GM18873 (cell line): ENCODE measurements around the gene PBX4.

Experiments
- ATAC-seq: cut with Tn5 transposase; IDR thresholded peaks from one replicate; pipeline ENCODE4 v1.9.1; 2021; ENCODE audit warnings: mild to moderate bottlenecking, moderate library complexity, moderate number of reproducible peaks; ENCODE audit not compliant: unreplicated experiment, low FRiP score

PBX4 gene

GRCh38 chr19:19595171-19595701, 23.3 kb downstream of the PBX4 start:
- ATAC-seq = no peak

GRCh38 chr19:19594381-19594780, 24.1 kb downstream of the PBX4 start:
- no peak for ATAC-seq

DNA sequence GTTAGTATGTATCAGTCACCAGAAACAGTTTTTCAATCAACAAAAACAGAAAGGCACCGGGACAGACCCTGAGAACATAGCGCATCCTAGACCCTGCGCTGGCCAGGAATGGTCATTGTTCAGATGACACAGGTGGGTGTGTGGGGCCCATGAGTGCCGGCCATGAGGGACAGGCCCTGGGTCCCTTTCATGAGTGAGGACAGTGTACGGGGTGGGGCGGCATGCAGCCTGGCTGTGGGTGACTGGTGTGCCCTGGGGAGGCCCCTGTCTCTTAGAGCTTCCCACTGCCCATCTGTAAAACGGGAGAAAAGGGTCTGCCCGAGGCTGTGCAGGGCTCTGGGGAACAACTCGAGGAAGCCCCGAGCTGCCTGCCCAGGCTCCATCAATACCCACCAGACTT, 25.8 kb downstream of the PBX4 start:
- no peak for ATAC-seq

- peak; percentile 59 for ATAC-seq
Observed at GRCh38 chr19:19591133-19591825, 27.2 kb downstream of the PBX4 start.

DNA sequence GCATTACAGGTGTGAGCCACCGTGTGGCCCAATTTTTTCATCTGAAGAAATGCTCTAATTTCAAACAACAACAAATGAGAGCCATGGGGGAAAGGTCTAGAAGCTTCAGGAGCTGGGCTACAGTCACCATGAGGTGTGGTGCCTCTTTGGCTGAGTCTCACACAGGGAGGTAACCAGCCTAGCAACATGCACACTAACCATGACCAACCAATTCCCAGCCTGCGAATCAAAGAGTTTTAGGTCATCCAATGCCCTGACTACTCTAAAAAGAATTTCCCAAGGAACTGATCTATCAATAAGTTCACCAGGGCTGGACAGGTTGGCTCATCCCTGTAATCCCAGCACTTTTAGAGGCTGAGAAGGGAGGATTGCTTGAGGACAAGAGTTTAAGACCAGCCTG, 29.9 kb downstream of the PBX4 start:
- no peak for ATAC-seq

DNA sequence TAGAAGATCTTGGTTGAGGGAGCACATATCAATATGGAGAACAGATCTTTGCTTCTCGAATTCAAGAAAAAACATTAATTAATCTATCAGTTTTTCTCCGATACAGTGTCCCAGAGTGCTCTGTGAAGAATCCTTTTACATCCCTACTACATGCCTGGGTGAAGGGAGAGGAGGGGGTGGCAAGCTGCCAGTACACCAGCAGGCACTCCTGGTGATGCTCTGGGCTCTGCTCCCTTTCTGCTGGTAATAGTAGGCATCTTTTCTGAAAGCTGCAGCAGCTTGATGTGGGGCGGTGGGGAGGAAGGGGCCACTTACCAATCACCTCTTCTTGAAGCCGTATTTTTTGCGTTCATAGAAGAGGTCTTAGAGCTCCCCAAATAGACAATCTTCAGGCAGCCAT, 30.7 kb downstream of the PBX4 start:
- no peak for ATAC-seq

DNA sequence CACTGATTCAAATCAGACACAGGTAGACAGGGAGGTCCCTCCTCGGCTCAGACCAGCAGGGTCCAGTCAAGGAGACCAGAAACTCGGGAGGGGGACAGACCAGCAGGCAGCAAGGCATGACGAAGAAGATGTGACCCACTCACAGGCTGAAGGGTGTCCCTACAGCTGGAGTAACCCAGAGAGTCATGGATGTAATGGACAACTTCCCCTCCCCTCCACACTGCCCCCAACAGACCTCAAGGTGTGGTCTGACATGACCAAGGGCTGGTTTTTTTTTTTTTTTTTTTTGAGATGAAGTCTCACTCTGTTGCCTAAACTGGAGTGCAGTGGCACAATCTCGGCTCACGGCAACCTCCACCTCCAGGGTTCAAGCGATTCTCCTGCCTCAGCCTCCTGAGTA, 34.1 kb downstream of the PBX4 start:
- ATAC-seq = no peak

DNA sequence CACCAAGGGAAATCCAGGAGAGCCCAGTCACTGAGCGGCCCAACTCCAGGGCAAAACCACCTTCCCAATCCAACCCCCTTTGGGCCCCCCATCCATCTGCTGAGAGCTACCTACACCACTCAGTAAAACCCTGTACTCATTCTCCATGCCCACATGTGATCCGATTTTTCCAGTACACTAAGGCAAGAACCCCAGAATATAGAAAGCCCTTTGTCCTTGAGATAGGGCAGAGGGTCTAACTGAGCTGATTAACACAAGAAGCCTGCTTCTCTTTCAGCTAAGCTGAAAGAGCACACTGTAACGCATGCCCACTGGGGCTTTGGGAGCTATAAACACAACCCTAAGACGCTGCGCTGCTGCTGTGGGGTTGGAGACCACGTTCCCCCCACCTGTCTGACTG, 36.0 kb downstream of the PBX4 start:
- ATAC-seq = no peak

GRCh38 chr19:19581391-19581790, 37.1 kb downstream of the PBX4 start:
- ATAC-seq = no peak

DNA sequence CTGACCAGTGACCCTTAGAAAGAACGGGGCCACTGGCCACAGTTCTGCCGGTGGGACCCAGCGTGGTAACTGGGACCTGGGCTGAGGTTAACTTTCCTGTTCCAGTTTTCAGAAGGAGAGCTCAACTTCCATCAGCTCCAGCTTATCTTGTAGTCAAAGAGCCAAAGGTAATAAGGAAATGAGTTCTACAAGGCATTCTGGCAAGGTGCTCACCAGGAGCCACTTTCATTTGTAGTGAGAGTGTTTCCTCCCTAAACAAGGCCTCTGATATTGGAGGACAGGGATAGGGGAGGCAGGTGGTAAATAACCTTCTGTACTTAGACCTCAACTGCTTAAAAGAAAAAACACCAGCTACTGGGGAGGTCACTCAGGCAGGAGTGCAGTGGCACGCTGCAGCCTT, 38.1 kb downstream of the PBX4 start:
- no peak for ATAC-seq

GRCh38 chr19:19579533-19580361, 38.7 kb downstream of the PBX4 start:
- ATAC-seq = no peak

DNA sequence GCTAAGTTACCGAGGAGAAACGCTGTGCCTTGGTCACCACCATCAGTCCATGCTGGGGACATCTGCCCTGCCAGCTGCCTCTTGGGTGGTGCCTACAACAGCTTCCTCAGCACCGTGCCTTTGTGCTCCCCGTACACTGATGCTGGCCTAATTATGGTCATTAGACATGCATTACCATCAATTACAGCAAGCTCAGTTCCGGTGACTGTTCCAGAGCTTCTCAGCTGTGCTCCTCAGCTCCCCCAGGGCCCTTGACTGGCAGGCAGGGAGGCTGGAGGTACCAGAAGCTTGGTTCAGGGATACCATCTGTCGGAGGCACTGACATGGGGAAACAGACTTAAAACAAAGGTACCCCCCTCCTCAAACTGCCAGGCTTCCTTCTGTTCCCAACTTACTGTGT, 40.2 kb downstream of the PBX4 start:
- ATAC-seq = no peak

DNA sequence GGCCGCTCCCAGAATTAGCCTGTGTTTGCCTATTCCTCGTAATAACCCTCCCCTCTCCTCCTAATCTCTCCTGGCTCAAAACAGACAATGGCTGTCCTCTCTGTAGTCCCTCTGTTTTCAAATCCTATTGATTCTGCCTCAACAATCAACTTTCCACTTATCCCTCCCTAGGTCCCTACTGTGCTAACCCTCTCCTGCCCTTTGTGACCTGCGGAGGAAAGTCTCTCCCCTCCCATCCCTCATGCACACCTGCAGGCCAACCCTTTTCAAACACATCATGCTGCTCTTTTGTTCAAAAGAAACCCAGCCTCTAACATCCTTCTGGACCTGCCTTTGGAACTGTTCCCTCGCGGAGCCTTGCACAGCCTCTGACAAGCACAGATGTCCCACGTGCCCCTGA, 43.1 kb downstream of the PBX4 start:
- ATAC-seq = no peak

GRCh38 chr19:19571071-19571786, 47.3 kb downstream of the PBX4 start:
- ATAC-seq = no peak

GRCh38 chr19:19570571-19570970, 47.9 kb downstream of the PBX4 start:
- ATAC-seq = no peak

GRCh38 chr19:19568802-19569756, 49.4 kb downstream of the PBX4 start:
- no peak for ATAC-seq

GRCh38 chr19:19567391-19567790, 51.1 kb downstream of the PBX4 start:
- no peak for ATAC-seq

GRCh38 chr19:19566306-19566705, 52.2 kb downstream of the PBX4 start:
- ATAC-seq = no peak

GRCh38 chr19:19563348-19563848, 55.1 kb downstream of the PBX4 start:
- no peak for ATAC-seq
